Measurements from ENCODE around the gene SVOP. TPM values are rescaled to one million over a fixed set of nuclear protein-coding genes. Genes with fewer than 3 reads are reported as not detected.

Gene SVOP
- total RNA-seq, 4 donors from 2014 or later: not detected

DNA sequence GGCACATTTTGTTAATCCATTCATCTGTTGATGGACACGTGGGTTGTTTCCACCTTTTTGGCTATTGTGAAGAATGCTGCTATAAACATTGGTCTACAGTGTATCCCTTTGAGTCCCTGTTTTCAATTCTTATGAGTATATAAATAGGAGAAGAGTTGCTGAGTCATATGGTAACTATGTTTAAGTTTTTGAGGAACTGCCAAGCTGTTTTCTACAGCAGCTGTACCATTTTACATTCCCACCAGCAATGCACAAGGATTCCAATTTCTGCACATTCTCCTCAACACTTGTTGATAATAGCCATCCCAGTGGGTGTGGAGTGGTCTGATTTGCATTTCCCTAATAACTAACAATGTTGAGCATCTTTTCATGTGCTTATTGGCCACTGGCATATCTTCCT is 6.9 kb upstream of the SVOP start:
- Histone ChIP-seq H3K9me3 (no peaks in the 10 kb centered on the region), H3K27me3 (no peaks in the 10 kb centered on the region), H3K4me3 (no peak overlapping the region), H3K36me3 (no peaks in the 10 kb centered on the region), H3K4me1 (no peaks in the 10 kb centered on the region), H3K27ac (no peak overlapping the region)
- no peak for DNase-seq (ENCODE audit: low spot score in 2 of 2)
- TF ChIP-seq, protein P1, sequence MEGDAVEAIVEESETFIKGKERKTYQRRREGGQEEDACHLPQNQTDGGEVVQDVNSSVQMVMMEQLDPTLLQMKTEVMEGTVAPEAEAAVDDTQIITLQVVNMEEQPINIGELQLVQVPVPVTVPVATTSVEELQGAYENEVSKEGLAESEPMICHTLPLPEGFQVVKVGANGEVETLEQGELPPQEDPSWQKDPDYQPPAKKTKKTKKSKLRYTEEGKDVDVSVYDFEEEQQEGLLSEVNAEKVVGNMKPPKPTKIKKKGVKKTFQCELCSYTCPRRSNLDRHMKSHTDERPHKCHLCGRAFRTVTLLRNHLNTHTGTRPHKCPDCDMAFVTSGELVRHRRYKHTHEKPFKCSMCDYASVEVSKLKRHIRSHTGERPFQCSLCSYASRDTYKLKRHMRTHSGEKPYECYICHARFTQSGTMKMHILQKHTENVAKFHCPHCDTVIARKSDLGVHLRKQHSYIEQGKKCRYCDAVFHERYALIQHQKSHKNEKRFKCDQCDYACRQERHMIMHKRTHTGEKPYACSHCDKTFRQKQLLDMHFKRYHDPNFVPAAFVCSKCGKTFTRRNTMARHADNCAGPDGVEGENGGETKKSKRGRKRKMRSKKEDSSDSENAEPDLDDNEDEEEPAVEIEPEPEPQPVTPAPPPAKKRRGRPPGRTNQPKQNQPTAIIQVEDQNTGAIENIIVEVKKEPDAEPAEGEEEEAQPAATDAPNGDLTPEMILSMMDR (IDR thresholded peaks at IDR 0.05): no peak
- TF ChIP-seq POLR2A (IDR thresholded peaks at IDR 0.05) (no peak), EP300 (IDR thresholded peaks at IDR 0.05) (no peak)
- 18 to 34% methylated on average over 1 of the region's 1 CpG for WGBS, 2 donors

DNA sequence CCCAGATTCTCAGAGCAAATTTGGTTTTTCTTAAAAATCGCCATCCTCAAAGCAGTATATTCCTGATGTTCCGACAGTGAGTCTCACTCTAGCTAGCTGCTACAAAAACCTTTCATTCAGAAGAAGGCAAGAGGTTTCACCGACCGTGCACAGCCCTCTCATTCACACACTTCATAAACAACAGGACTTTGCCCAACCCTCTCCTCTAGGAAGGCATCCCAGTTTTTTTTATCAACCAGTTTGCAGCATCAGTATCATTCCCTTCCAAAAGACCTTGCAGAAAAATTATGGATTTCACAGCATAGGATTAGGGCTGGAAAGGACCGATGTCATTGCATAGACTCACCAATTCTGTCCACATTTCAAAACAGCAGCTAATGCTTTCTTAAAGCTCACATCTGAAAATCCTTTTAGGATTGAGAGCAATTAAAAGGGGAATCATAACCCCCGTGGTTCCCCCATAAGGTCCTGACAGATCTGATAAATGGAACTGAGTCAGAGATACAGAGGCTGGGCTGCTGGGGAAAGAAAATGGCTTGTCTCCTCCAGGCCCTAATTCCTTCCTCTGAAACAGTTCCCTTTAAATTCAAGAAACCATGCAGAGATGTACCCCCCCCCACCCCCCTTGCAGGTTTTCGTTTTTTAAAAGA is 597 bp downstream of the SVOP start:
- WGBS, 2 donors: 57 to 61% methylated on average over 7 of the region's 7 CpGs
- no peak for DNase-seq (ENCODE audit: low spot score in 2 of 2)
- Histone ChIP-seq H3K27me3 (no peaks in the 10 kb centered on the region), H3K4me3 (no peak overlapping the region), H3K36me3 (no peaks in the 10 kb centered on the region), H3K9me3 (no peaks in the 10 kb centered on the region), H3K4me1 (peaks cover 0 to 7% (median 0%) of the 10 kb centered on the region in 4 donors), H3K27ac (no peak overlapping the region)
- TF ChIP-seq EP300 (IDR thresholded peaks at IDR 0.05) (no peak), POLR2A (IDR thresholded peaks at IDR 0.05) (no peak)
- TF ChIP-seq, protein P1 (IDR thresholded peaks at IDR 0.05): no peak

DNA sequence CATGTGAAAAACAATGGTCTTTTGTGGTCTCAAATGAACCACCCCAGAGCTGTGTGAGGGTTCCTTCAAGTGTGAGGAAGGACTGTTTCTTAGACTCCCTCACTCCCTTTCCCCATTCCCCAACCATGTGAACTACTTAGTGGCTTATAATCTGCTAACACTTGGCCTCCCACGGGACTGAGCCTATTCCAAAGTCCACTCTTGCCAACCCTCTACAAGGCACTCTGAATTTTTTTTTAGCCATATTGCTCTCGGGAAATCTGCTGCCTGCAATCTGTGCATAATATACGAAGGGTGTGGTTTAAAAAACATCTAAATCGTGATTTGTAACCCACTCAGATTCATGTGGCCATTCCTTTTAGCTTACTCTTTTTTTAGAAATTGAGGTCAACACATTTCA is 2.6 kb downstream of the SVOP start:
- no peak overlapping the region for H3K27ac ChIP-seq
- no peak overlapping the region for H3K4me3 ChIP-seq
- no peaks in the 10 kb centered on the region for H3K36me3 ChIP-seq
- H3K27me3 ChIP-seq: no peaks in the 10 kb centered on the region
- WGBS, 2 donors: 51 to 53% methylated on average over 4 of the region's 4 CpGs
- peaks cover 0 to 7% (median 0%) of the 10 kb centered on the region in 4 donors for H3K4me1 ChIP-seq
- no peaks in the 10 kb centered on the region for H3K9me3 ChIP-seq
- TF ChIP-seq POLR2A (IDR thresholded peaks at IDR 0.05) (no peak), EP300 (IDR thresholded peaks at IDR 0.05) (no peak)
- TF ChIP-seq, protein P1 (IDR thresholded peaks at IDR 0.05): no peak
- no peak for DNase-seq (ENCODE audit: low spot score in 2 of 2)

DNA sequence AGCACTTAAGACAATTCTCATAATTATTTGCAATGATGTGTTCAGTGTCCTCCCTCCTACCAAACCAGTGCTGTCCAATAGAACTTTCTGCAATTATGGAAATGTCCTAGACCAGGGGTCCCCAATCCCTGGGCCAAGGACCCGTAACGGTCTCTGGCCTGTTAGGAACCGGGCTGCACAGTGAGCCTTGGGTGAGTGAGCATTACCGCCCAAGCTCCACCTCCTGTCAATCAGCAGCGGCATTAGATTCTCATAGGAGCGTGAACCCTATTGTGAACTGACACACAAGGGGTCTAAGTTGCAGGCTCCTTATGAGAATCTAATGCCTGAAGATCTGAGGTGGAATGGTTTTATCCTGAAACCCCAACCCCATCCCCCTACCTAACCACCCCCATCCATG is 3.9 kb downstream of the SVOP start:
- Histone ChIP-seq H3K9me3 (no peaks in the 10 kb centered on the region), H3K36me3 (no peaks in the 10 kb centered on the region), H3K4me3 (no peak overlapping the region), H3K4me1 (peaks cover 0 to 7% (median 0%) of the 10 kb centered on the region in 4 donors), H3K27me3 (no peaks in the 10 kb centered on the region), H3K27ac (no peak overlapping the region)
- DNase-seq (ENCODE audit: low spot score in 2 of 2): no peak
- WGBS, 2 donors: 79 to 82% methylated on average over 6 of the region's 6 CpGs
- TF ChIP-seq, protein P1 (IDR thresholded peaks at IDR 0.05): no peak
- no peak for TF ChIP-seq POLR2A (IDR thresholded peaks at IDR 0.05)
- no peak for TF ChIP-seq EP300 (IDR thresholded peaks at IDR 0.05)

DNA sequence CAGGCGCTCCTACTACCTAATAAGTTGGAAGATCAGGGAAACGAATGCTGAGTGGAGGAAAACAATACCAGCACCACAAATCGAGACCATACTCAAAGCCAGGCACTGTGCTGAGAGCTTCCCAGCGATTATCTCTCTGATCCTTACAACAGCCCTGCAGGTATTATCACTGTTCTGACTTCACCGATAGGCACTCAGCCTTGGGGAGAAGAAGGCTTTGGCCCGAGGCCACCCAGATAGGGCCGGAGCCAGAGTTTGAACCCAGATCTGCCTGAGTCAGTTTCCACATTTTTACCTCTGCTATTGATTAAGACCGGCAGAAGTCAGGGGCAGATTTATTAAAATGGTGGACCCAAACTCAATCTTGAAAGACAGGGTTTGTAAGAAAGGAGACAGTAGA is 4.9 kb downstream of the SVOP start:
- no peak for TF ChIP-seq POLR2A (IDR thresholded peaks at IDR 0.05)
- no peak for TF ChIP-seq EP300 (IDR thresholded peaks at IDR 0.05)
- TF ChIP-seq, protein P1 (IDR thresholded peaks at IDR 0.05): no peak
- no peak overlapping the region for H3K27ac ChIP-seq
- 78 to 84% methylated on average over 8 of the region's 8 CpGs for WGBS, 2 donors

More for the DNA sequence above, 4.9 kb downstream of the SVOP start:
- H3K9me3 ChIP-seq: no peaks in the 10 kb centered on the region
- peaks cover 0 to 6% (median 0%) of the 10 kb centered on the region in 4 donors for H3K4me1 ChIP-seq
- no peaks in the 10 kb centered on the region for H3K36me3 ChIP-seq
- H3K4me3 ChIP-seq: no peak overlapping the region
- H3K27me3 ChIP-seq: no peaks in the 10 kb centered on the region
- no peak for DNase-seq (ENCODE audit: low spot score in 2 of 2)

All from tibial nerve (tissue), 4 donors.